HepG2 (cell line): ENCODE results near the gene KLF13.

Experiments
- KLF15 ChIP-seq: sonication (generic); formaldehyde crosslinking; IDR thresholded peaks from 2 replicates; pipeline ENCODE4 v1.8.1; 2023; ENCODE audit warnings: borderline replicate concordance, mild to moderate bottlenecking, inconsistent platforms, missing genetic modification reagents, mixed read lengths
- PHF8 ChIP-seq: sonication (generic); formaldehyde crosslinking; IDR thresholded peaks from 2 replicates; pipeline ENCODE4 v1.5.0; 2020; ENCODE audit warnings: missing genetic modification reagents
- TF ChIP-seq, protein P1 (sequence below): sonication (generic); formaldehyde crosslinking; IDR thresholded peaks from 2 replicates; pipeline ENCODE4 v1.5.0; 2020; ENCODE audit warnings: mild to moderate bottlenecking, missing genetic modification reagents, moderate library complexity

DNA sequence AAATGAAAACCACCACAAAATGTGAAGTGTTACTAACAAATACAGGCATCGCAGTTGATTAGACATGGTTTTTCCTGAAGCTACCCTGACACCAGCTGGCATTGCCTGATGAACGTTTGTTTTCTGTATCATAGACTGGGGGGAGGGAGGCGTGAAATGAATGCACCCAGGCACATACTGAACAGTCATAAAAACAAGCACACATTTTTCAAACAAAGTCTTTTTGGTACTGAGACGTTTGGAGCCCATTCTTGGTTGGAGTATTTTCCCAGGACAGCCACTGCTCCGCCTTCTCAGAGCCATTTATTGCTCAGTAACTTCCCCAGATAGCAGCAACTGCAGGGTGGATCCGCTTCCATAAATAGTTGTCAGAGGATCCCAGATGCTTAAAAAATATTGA, 52.4 kb downstream of the KLF13 start:
- no peak for TF ChIP-seq PHF8
- TF ChIP-seq KLF15 (CRISPR knock-in tag) = no peak
- TF ChIP-seq, protein P1, sequence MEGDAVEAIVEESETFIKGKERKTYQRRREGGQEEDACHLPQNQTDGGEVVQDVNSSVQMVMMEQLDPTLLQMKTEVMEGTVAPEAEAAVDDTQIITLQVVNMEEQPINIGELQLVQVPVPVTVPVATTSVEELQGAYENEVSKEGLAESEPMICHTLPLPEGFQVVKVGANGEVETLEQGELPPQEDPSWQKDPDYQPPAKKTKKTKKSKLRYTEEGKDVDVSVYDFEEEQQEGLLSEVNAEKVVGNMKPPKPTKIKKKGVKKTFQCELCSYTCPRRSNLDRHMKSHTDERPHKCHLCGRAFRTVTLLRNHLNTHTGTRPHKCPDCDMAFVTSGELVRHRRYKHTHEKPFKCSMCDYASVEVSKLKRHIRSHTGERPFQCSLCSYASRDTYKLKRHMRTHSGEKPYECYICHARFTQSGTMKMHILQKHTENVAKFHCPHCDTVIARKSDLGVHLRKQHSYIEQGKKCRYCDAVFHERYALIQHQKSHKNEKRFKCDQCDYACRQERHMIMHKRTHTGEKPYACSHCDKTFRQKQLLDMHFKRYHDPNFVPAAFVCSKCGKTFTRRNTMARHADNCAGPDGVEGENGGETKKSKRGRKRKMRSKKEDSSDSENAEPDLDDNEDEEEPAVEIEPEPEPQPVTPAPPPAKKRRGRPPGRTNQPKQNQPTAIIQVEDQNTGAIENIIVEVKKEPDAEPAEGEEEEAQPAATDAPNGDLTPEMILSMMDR (CRISPR knock-in tag) = no peak
